MM.1S (cell line): Measurements from ENCODE around the gene GCC1.

Experiments
- CTCF ChIP-seq: fragments of 300-600 bp; sonication (generic); IDR thresholded peaks from 2 replicates; pipeline ENCODE4 v1.5.1; 2016; ENCODE audit warnings: antibody characterized with exemption, low read length, mixed read lengths
- EZH2phosphoT487 ChIP-seq: fragments of 300-600 bp; sonication (generic); IDR thresholded peaks from 2 replicates; pipeline ENCODE4 v1.6.1; 2018; ENCODE audit warnings: antibody characterized with exemption, low read length

GRCh38 chr7:127616724-127617123 is 31.3 kb upstream of the GCC1 start:
- TF ChIP-seq CTCF (no peak), EZH2phosphoT487 (no peak)
